Transverse colon (tissue), 4 donors: ENCODE data around the gene TRPV4. TPM values are rescaled to one million over a fixed set of nuclear protein-coding genes. Genes with fewer than 3 reads are reported as not detected.
"Not testable (repeated sequence)": the region's sequence is repeated elsewhere in the genome, so short reads cannot be mapped to it uniquely, and the experiment has no call there.

Experiments
- DNase-seq: peaks from one replicate; pipeline ENCODE4 v3.0.0-alpha.2; 2019
- H3K27ac ChIP-seq, 4 donors: fragments of 200-600 bp; sonication (generic); 2 replicates each; pipeline ENCODE4 v1.5.1; 2016 to 2018; ENCODE audit warnings: inconsistent platforms in 4 of 4
- H3K27me3 ChIP-seq: fragments of 200-600 bp; sonication (generic); 2 replicates; pipeline ENCODE4 v1.5.1; 2017; ENCODE audit warnings: inconsistent platforms
- H3K36me3 ChIP-seq, 4 donors: fragments of 200-600 bp; sonication (generic); 2 replicates each; pipeline ENCODE4 v1.5.1; 2017 to 2019; ENCODE audit warnings: inconsistent platforms in 4 of 4
- H3K4me1 ChIP-seq, 4 donors: fragments of 200-600 bp; sonication (generic); 2 replicates each; pipeline ENCODE4 v1.5.1; 2017 to 2020; ENCODE audit warnings: inconsistent platforms in 4 of 4
- H3K4me3 ChIP-seq, 4 donors: fragments of 200-600 bp; sonication (generic); 1 replicate in 1 of 4; 2 replicates in 3 of 4; pipeline versions ENCODE4 v1.5.1 to v1.6.1; 2017 to 2019; ENCODE audit warnings: inconsistent platforms in 4 of 4
- H3K9me3 ChIP-seq, 2 donors: fragments of 200-600 bp; sonication (generic); 2 replicates each; pipeline ENCODE4 v1.5.1; 2017 to 2019; ENCODE audit warnings: inconsistent platforms in 2 of 2
- EP300 ChIP-seq: sonication (generic); formaldehyde crosslinking; IDR thresholded peaks from one replicate; pipeline ENCODE4 v1.6.1; 2017; ENCODE audit warnings: antibody characterized with exemption, low read depth
- POLR2A ChIP-seq: fragments of 450-650 bp; IDR thresholded peaks from one replicate; pipeline ENCODE4 v1.6.1; 2016; ENCODE audit warnings: antibody characterized with exemption, mild to moderate bottlenecking, moderate library complexity
- POLR2AphosphoS5 ChIP-seq, 3 donors: sonication (generic); formaldehyde crosslinking; IDR thresholded peaks; one replicate each; pipeline ENCODE4 v1.6.1; 2016; ENCODE audit warnings: antibody characterized with exemption in 3 of 3
- WGBS, 2 donors: methylation state at CpG; one replicate each; pipeline ENCODE4 v1.1.5; 2018; ENCODE audit warnings: low coverage in 1 of 2; 5-methylcytosine and 5-hydroxymethylcytosine counted together
- in situ Hi-C, 4 donors: fragments of 200-750 bp; cut with MboI; loops; one replicate each; pipeline versions ENCODE4 v1.15.0 to v1.15.1; 2017; ENCODE audit warnings: low sequenced_read_pairs in 3 of 4, low pct_ligation_motif_present in 1 of 4, low pct_unique_long_range_greater_than_20kb in 1 of 4
- intact Hi-C: fragments of 100-400 bp; cut with DNase I; formaldehyde crosslinking; loops from one replicate; pipeline ENCODE4 v1.15.1; 2023; ENCODE audit warnings: low total_unique reads
- total RNA-seq, 4 donors: library from RNA; depleted of rRNA; stranded (reverse); fragments of >200 nt; gene quantifications; one replicate each; pipeline ENCODE4 v1.1.0, GENCODE V29; 2016
- TF ChIP-seq, protein P1 (sequence below), 5 experiments: fragments of 200-600 bp in 3 of 5; fragments of 450-650 bp in 2 of 5; sonication (generic) in 3 of 5; IDR thresholded peaks; 1 replicate in 2 of 5; 2 replicates in 3 of 5; pipeline ENCODE4 v1.5.1; 2016 to 2017; ENCODE audit warnings: antibody characterized with exemption in 5 of 5, inconsistent platforms in 3 of 5, mild to moderate bottlenecking in 2 of 5, moderate library complexity in 1 of 5

The TRPV4 gene
- total RNA-seq, 4 donors from 2014 or later = 0.27 TPM; not detected in 3

DNA sequence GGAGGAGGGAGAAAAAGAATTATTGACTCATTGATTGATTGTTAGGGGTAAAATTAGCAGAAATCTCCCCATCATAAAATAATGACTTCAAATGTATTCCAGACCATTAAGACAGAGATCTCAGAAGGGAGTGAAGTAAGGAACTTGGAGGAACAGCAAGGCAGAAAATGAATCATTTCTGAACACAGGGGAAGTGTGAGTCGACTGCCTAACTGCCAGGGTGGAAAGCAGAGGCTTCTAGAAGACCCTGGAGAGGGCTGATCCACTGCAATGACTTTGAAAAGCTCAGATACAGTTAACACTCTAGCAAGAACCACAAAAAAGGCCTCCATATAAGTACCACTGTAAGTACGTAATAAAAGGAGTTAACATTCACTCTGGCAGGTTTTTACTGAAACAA is 37.5 kb upstream of the TRPV4 start:
- Histone ChIP-seq H3K9me3 (no peaks in the 10 kb centered on the region), H3K4me1 (peaks cover 13 to 77% (median 39%) of the 10 kb centered on the region in 4 donors), H3K4me3 (no peak overlapping the region), H3K27me3 (no peaks in the 10 kb centered on the region), H3K36me3 (no peaks in the 10 kb centered on the region), H3K27ac (peak overlapping the region in 3 of 4 donors; percentile 15 to 74 (median 69))
- TF ChIP-seq, protein P1, sequence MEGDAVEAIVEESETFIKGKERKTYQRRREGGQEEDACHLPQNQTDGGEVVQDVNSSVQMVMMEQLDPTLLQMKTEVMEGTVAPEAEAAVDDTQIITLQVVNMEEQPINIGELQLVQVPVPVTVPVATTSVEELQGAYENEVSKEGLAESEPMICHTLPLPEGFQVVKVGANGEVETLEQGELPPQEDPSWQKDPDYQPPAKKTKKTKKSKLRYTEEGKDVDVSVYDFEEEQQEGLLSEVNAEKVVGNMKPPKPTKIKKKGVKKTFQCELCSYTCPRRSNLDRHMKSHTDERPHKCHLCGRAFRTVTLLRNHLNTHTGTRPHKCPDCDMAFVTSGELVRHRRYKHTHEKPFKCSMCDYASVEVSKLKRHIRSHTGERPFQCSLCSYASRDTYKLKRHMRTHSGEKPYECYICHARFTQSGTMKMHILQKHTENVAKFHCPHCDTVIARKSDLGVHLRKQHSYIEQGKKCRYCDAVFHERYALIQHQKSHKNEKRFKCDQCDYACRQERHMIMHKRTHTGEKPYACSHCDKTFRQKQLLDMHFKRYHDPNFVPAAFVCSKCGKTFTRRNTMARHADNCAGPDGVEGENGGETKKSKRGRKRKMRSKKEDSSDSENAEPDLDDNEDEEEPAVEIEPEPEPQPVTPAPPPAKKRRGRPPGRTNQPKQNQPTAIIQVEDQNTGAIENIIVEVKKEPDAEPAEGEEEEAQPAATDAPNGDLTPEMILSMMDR (IDR thresholded peaks at IDR 0.05) = no peak
- TF ChIP-seq POLR2A = no peak
- TF ChIP-seq POLR2AphosphoS5 (IDR thresholded peaks at IDR 0.05) = no peak
- no peak for TF ChIP-seq EP300
- DNase-seq = no peak
- intact Hi-C loops (no loop called here), in situ Hi-C loops (loop anchor here in 1 of 4 donors (10.0 kb wide), 1 partner anchor 66 kb away; no protein-coding TSS in a partner anchor)
- 75 to 100% methylated on average over 1 to 2 of the region's 2 CpGs for WGBS, 2 donors

DNA sequence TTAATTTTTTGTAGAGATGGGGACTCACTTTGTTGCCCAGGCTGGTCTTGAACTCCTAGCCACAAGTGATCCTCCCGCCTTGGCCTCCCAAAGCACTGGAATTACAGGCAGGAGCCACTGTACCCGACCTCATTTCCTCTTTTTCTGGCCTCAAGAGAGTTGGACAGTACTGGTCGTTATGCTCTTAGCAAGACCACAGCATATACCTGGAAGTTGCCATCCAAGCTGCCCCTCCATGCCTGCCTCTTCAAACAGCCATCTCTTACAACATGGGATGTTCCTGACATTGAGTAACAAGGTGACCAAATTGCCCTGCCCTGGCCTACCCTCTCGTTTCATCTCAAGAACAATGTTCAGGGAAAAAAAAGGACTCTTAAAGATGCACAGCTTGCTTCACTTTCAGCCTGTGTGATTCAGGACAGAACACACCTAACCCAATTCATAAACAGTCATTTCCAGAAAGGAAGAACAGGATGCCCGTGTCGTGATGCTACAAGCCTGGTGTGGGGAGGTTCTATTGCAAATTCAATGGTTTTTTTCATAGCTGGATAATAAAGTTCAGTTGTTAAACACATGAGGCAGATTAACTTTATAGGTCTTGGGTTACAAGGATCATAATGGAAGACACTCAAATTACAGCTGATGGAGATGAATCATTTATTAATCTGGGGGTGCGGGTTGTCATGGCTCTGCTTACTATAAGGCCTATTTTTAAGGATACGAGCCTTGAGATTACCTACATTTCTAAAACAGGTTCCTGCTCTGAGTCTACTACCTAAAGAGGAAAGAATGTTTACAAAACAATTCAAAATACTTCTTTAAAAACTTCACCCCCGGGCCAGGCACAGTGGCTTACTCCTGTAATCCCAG is 35.2 kb upstream of the TRPV4 start:
- in situ Hi-C loops = no loop called here
- TF ChIP-seq POLR2AphosphoS5 (IDR thresholded peaks at IDR 0.05) (peak in 1 of 3 donors; percentile 33), POLR2A (no peak)
- peaks cover 8 to 77% (median 50%) of the 10 kb centered on the region in 4 donors for H3K4me1 ChIP-seq
- 54 to 66% methylated on average over 4 to 9 of the region's 9 CpGs for WGBS, 2 donors
- H3K27ac ChIP-seq = peak overlapping the region; percentile 62 to 67 (median 64)
- no peaks in the 10 kb centered on the region for H3K27me3 ChIP-seq
- H3K36me3 ChIP-seq = no peaks in the 10 kb centered on the region
- DNase-seq = no peak
- intact Hi-C loops = no loop called here
- H3K4me3 ChIP-seq = no peak overlapping the region
- H3K9me3 ChIP-seq = no peaks in the 10 kb centered on the region

DNA sequence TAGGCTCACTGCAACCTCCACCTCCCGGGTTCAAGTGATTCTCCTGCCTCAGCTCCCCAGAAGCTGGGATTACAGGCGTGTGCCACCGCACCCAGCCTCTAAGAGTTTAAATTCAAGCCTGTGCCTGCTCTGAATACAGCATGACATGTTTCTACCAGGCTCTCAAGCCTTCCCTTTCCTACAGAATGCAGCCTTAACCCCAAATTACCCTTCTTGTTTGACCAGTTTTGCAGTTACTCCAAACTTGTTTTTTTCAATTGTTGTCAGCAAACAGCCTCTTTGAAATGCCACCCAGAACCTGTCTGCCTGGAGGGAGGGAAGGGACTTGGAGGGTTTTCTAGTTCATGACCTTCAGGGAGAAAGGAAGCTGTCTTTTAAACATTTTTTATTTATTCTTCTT is 31.7 kb upstream of the TRPV4 start:
- TF ChIP-seq EP300 (no peak), POLR2AphosphoS5 (IDR thresholded peaks at IDR 0.05) (no peak), POLR2A (no peak)
- TF ChIP-seq, protein P1 (IDR thresholded peaks at IDR 0.05) = no peak
- intact Hi-C loops (loop anchor here (5.0 kb wide), 1 partner anchor 1233 kb away; the partner anchor contains the start of gene SELPLG), in situ Hi-C loops (no loop called here)
- no peak for DNase-seq
- H3K4me3 ChIP-seq = peak overlapping the region in 1 of 4 donors; percentile 6
- H3K9me3 ChIP-seq = no peaks in the 10 kb centered on the region
- H3K27ac ChIP-seq = peak overlapping the region; percentile 87 to 89 (median 88)
- WGBS, 2 donors = 45 to 55% methylated on average over 3 of the region's 3 CpGs
- H3K36me3 ChIP-seq = no peaks in the 10 kb centered on the region
- H3K27me3 ChIP-seq = no peaks in the 10 kb centered on the region
- peaks cover 13 to 69% (median 38%) of the 10 kb centered on the region in 4 donors for H3K4me1 ChIP-seq

DNA sequence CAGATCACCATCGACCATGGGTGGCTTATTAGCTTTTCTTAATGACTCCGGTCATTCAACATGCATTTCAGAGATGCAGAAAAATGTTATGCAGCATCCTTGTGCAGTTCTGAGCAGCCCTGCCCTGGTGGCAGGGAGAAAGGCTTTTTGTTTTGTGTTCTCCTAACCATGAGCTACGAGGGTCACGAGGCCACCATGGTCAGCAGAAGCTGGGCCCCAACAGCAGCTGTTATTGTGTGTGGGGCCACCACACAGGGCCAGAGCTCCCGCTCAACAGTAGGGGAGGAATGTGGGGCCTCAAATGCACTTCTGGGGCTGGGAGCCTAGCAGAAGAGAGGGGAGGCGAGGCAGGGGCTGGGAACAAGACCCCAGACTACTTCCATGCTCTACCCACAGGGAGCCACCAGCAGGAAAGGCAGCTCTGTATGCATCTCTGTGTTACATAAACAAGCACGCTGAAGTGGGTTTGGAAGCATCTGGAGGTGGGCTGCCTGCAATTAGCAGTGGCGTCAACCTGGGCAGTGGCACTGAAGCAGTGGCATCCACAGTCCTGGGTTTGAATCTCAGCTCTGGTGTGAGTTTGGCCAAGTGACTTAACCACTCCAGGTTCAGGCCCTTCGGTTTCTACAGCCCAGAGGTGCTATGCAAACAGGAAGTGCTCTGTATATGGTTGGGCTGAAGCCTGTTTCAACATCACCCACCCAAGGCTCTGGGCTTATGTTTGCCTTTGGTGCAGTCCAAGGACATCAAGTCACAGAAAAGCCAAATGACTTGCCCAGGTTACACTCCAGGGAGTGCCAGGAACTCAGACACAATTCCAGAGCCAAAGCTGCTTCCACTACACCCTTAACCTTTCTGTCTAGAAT is 30.9 kb upstream of the TRPV4 start:
- intact Hi-C loops (loop anchor here (5.0 kb wide), 1 partner anchor 1232 kb away; the partner anchor contains the start of gene SELPLG), in situ Hi-C loops (no loop called here)
- Histone ChIP-seq H3K9me3 (no peaks in the 10 kb centered on the region), H3K27me3 (no peaks in the 10 kb centered on the region), H3K27ac (peak overlapping the region; percentile 87 to 89 (median 88)), H3K36me3 (no peaks in the 10 kb centered on the region), H3K4me3 (no peak overlapping the region), H3K4me1 (peaks cover 13 to 66% (median 38%) of the 10 kb centered on the region in 4 donors)
- DNase-seq = peak; percentile 75
- no peak for TF ChIP-seq EP300
- peak; percentile 36 for TF ChIP-seq POLR2A
- TF ChIP-seq, protein P1 (IDR thresholded peaks at IDR 0.05) = no peak
- peak; percentile 6 to 65 (median 29) for TF ChIP-seq POLR2AphosphoS5 (IDR thresholded peaks at IDR 0.05)
- 0 to 66% methylated on average over 1 to 9 of the region's 9 CpGs for WGBS, 2 donors

DNA sequence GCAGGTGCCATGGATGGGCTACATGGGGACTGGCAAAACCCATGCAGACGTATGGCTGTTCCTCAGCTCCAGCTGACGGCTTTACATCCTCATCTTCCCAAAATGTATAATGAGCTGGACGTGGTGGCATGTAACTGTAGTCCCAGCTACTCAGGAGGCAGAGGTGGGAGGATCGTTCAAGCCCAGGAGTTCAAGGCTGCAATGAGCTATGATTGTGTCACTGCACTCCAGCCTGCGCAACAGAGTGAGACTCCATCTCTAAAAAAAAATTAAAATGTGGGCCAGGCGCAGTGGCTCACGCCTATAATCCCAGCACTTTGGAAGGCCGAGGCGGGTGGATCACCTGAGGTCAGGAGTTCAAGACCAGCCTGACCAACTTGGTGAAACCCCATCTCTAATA is 29.3 kb upstream of the TRPV4 start:
- in situ Hi-C loops = not testable (repeated sequence)
- 89 to 93% methylated on average over 3 to 9 of the region's 9 CpGs for WGBS, 2 donors

More for the DNA sequence above, 29.3 kb upstream of the TRPV4 start:
- H3K27me3 ChIP-seq, DNase-seq, H3K4me3 ChIP-seq, H3K9me3 ChIP-seq, H3K36me3 ChIP-seq: not testable (repeated sequence)
- intact Hi-C loops = loop anchor here (5.0 kb wide), 1 partner anchor 1230 kb away; the partner anchor contains the start of gene SELPLG
- Histone ChIP-seq H3K4me1 (peaks cover 13 to 52% (median 33%) of the 10 kb centered on the region in 4 donors), H3K27ac (peak overlapping the region in 1 of 4 donors; percentile 89)
